Tongue (tissue), 2 donors: ENCODE data around the gene C16orf74. TPM values are rescaled to one million over a fixed set of nuclear protein-coding genes. Genes with fewer than 3 reads are reported as not detected.

Source experiments
- DNase-seq: peaks from one replicate; pipeline ENCODE4 v3.0.0-alpha.2; 2015
- total RNA-seq: library from RNA; depleted of rRNA; stranded (reverse); fragments of >200 nt; gene quantifications from one replicate; pipeline ENCODE4 v1.2.3, GENCODE V29; 2014

C16orf74 gene
- total RNA-seq, 1 donor from 2014 or later = 14.5 TPM

DNA sequence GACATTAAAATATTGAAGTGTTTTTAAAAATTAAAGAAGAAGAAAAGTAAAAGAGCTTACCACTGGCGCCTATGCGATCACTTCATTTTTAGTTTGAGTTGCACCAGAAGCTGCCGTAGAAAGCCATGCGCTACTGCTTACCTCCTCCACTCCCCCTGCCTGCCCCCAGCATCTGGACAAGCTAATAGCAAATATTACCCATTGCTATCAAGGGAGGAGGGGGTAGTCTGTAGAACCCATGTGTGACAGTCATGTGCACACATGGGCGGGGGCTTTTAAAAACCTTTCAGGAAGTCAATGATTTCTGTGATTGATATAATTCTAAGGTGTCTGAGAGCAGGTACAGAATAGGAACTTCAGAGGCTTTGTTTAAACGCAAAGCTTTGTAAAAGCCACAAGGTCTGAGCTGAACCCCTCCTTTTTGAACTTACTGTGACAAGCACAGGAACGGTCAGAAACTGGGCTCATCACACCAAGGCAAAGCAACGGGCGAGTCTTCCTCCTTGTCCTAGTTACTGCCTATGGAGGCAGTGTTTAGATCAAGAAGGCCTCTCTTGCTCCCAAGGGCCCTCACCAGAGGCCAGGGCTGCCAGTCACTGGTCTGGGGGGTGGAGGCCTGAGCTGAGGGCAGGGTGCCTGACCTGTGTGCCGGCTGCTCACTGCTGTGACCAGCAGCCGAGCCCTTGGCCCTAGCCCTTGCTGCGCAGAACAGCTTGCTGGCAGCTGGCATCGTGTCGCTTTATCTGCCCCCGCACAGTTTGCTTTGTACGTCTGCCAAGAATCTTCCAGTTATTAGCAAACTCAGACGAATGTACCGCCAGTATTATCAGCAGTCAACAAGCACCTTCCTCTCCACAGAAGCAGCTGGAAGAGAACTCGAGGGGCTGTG is 77.1 kb downstream of the C16orf74 start:
- DNase-seq = peak; percentile 75

DNA sequence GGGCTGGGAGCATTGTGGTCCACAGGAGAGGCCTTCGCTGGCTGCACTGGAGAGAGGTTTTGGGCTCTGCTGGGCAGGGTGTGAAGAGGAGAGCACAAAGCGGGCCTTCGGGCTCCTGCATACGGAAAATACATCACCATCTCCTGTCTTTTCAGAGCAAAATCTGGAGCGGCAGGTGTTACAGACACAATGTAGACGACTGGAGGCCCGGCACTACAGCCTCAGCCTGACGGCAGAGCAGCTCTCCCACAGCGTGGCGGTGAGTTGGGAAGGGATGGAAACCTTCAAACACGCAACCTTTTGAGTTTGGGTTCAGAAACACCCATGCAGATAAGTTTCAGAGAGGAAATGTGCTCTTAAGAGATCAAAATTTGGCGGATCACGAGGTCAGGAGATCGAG is 80.1 kb downstream of the C16orf74 start:
- no peak for DNase-seq

DNA sequence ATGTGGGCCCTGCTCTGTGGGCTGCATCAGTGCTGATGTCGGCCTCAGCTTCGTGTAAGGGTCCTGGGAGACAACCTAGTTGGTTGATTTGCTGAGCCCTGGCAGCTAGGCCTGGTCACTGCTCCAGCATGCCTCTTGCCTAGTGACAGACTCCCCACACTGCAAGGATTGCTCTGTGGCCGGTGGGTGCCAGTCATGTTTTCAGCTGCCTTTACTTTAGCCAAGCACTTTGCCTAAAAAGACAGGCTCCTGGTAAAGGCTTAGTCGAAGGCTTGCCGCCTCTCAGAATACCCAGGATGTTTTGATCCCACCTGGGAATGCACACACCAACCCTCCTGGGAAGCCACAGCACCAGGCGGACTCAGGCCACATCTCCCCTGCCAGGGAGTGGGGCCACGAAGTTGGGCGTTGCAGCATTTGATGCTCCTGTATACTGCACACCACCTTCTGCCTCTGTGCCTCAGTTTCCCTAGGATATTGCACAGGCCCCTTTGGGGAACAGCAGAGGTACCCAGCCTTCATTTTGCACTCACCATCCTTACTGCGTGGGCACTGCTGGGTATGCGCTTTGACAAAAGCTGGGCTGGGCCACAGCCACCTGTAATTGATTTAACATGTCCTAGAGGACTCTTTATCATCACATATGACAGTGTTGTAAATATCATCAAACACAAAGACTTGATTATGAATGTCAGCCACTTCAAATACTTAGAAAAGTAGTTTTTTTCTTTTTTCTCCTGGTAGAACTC is 82.0 kb downstream of the C16orf74 start:
- no peak for DNase-seq

DNA sequence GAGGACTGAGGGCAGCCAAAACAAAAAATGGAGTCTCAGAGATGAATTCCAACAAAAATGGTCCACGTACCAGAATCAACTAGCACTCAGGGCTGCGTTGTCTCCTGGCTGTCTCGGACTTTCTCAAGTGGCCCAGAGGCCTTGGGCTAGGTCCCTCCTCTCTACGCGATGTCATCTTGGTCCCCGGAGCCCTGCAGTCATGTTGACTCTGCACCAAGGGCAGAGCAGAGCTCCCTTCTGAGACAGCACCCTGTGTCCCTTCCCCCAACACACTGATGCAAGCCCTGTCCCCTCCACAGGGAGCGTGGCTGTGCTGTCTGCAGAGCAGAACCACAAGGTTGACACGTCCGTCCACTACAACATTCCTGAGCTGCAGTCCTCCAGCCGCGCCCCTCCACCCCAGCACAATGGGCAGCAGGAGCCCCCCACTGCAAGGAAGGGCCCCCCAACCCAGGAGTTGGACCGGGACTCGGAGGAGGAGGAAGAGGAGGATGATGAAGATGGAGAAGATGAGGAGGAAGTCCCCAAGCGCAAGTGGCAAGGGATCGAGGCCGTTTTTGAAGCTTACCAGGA is 83.0 kb downstream of the C16orf74 start:
- no peak for DNase-seq

DNA sequence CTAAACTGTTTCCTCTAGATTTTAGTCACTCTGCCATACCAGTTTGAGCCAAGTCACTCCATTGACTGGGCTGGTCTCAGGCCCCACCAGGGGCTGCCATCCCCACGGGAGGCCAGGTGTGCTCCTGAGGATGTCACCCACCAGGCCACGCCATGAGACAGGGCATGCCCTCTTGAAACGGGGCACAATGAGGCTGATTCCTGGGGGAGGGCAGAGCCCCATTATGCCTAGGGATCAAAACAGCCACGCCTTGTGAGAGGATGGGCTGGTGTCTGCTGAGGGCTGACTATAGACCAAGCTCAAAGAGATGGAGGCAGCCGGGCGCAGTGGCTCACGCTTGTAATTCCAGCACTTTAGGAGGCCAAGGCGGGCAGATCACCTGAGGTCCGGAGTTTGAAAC is 83.6 kb downstream of the C16orf74 start:
- no peak for DNase-seq

DNA sequence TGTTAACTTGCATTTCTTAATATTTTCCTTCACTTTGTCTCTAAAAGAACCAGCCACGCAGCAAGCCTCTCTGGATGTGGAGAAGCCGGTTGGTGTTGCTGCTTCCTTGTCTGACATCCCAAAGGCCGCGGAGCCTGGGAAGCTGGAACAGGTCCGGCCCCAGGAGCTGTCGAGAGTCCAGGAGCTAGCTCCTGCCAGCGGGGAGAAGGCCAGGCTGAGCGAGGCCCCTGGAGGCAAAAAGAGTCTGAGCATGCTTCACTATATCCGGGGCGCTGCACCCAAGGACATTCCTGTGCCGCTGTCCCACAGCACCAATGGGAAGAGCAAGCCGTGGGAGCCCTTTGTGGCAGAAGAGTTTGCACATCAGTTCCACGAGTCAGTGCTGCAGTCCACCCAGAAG is 85.0 kb downstream of the C16orf74 start:
- no peak for DNase-seq

DNA sequence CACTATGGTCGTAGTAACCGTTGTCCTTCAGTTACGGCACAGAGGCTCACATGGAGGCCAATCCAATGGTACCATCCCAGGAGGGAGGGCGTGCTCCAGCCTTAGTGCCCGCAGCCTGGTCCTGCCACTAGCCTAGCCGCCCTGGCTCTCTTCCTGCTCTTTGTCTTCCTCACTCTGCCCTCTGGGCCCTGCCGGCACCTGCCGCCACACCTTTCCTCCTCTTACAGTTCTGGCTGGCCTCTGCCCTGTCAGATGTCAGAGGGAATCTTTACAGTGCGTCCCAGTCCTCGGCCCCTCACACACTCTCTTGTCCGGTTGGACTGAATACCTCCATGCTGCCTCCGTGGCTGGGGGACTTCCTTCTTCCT is 85.5 kb downstream of the C16orf74 start:
- DNase-seq = no peak

DNA sequence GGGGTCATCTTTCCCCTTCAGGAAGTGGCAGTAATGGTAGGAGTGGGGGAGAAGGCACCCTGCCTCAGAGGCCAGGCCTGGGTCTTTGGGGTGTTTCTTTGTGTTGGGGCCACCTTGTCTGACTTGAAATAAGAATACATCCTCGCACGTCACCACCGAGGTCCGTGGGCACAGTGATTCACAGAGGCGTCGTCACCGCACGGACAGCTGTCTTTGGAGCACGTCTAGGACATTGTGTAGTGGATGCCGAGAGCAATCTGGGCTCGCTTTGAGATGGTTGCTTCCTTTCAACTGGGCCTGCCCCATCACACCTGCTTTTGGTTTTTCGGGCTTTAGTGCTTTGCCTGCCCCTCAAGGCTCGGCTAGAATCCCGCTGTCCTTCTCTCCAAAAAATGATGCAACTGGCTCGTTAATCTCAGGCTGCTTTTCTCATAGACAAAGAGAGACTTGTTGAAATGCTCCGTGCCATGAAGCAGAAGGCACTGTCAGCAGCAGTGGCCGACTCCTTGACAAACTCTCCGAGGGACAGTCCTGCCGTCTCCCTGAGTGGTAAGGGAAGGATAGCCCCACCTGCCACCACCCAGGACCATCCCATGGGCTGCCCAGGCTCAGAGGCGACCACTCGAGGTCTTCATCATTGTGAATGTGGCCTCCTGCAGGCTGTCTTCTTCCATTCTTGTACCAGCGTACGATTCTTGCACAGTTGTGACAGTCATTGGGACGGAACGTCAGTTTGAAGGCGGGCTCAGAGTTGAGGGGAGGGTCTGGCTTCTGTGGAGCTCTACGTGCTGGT is 86.1 kb downstream of the C16orf74 start:
- no peak for DNase-seq

DNA sequence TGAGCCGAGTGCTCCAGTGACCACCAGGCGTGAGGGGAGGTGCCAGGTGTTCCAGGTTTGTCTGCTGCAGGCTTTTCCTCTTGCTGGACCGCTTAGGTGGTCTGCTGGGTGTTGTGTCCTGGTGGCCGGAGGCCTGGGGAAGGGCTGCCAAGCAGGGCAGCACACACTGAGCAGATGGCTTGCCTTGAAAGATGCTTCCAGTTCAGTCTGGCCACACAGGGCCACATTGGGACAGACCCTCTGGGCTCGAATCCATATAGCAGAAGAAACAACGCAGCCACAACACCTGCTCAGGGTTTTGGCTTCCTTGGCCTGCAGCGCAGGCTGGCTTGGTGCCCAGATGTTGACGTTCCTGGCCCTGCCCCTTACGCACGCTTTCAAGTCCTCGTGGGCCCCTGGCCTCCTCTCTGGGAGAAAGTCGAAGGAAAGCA is 87.0 kb downstream of the C16orf74 start:
- DNase-seq = peak; percentile 87

DNA sequence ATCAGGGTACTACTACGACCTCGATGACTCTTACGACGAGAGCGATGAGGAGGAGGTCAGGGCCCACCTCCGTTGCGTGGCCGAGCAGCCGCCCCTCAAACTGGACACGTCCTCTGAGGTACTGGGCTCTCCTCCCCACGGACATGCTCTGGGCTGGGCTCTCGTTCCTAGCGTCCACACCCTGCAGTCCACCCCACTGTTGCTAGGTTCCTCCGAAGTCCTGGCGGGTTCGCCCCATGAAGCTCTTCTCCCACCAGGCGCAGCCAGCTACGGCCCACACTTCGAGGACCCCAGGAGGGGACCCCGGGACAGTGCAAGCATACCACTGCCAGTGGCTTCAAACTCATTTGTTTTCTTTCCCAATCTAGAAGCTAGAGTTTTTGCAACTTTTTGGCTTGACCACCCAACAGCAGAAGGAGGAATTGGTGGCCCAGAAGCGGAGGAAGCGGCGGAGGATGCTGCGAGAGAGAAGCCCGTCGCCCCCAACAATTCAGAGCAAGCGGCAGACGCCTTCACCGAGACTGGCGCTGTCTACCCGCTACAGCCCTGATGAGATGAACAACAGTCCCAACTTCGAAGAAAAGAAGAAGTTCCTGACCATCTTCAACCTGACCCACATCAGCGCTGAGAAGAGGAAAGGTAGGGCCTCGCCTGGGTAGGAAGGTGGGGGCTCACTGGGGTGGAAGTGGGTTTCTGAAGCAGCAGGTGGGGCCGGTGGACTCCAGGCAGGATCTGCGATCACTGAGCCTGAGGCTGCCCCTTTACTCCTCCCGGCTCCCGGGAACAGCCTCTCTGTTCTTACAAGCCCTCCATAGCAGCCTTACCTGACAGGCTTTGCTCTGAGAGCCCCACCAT is 87.7 kb downstream of the C16orf74 start:
- no peak for DNase-seq

DNA sequence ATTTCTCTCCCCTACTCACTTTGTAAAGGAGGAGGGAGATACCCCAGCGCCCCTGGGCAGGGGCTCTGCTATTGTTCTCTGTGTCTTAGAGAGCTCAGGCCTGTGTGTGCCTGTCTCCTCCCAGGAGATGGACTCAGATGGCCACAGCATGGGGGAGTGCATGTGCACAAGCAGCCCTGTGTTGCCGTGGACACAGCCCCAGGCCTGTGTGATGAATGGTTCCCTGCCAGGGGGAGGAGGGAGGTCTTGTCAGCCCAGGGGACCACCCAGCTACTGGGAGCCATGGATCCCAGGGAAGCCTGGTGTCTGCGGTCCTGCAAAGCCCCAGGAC is 88.4 kb downstream of the C16orf74 start:
- DNase-seq = no peak

DNA sequence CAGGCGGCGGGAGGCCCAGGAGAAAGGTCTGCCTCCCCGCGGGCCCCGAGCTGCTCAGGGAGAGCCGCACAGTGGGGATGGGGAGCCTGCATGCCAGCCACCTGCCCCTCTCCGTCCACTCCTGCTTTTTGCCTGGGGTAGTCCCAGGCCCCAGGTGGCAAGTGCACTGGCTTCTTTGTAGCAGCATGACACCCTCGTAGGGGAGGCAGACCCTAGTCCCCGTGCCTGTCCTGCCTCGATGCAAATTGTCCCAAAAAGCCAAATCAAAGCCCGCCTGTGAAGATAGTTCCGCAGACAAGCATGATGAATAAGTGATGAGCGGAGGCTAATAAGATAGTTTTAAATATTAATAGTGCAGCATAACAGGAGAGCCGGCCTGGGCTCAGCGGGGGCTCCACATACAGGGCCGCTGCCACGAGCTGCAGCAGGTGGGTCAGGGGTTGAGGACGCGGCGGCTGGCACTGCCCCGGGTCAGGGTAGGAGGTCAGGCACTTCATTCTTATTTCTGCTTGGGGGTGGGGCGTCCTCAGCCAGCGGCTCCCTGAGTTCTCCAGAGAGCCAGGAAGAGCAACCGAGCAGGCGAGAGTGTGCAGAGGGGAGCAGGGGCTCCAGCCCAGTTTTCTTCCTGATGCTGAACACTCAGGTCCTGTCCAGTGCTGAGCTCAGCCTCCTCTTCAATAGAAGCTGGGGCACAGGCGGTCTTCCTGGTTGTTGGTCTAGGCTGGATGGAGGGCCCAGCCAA is 89.0 kb downstream of the C16orf74 start:
- DNase-seq = no peak

DNA sequence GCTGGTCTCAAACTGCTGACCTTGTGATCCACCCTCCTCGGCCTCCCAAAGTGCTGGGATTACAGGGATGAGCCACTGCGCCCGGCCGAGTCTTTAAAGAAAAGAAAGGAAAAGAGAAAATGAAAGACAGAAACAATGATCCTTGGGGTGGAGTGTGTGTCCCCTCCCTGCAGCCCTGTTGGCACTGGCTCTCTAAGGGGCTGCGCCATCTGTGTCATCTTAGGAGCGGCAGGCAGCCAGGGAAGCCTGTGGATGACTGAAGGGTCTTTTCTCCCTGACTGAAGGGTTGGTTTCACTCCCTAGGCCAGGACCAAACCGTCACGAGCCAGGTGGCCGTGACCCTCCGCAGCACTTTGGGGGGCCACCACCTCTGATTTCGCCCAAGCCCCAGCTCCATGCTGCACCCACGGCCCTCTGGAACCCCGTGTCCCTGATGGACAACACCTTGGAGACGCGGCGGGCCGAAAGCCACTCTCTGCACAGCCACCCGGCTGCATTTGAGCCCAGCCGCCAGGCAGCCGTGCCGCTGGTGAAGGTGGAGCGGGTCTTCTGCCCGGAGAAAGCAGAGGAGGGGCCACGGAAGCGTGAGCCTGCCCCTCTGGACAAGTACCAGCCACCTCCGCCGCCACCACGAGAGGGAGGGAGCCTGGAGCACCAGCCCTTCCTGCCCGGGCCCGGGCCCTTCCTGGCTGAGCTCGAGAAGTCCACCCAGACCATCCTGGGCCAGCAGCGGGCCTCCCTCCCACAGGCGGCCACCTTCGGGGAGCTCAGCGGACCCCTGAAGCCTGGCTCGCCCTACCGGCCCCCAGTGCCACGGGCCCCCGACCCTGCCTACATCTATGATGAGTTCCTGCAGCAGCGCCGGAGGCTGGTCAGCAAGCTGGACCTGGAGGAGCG is 89.8 kb downstream of the C16orf74 start:
- DNase-seq = no peak

DNA sequence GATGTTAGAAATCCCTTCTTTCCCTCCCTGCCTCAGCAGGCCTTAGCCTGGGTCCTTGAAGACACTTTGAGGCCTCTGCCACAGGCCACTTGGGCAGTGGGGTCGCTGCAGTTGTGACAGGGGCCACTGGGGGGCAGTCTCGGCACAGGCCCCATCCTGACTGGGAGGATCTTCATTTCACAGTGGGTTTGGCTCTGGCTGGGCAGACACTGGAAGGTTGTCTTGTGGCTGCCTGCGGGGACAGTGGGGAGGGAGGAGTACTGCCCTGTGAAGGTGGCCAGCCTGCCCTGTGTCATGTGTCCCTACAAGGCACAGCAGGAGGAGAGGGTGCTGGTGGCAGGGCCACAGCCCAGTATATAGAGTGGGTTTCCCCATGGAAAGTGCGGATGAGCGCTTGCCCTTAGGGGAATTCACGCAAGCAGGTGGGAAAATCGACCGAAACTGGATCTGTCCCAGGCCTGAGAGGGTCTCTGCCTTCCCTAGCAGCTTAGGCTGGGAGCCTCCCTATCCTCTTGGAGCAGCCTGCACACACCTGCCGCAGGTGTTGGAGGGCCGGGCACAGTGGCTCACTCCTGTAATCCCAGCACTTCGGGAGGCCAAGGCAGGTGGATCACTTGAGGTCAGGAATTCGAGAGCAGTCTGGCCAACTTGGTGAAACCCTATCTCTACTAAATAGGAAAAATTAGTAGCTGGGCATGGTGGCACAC is 90.9 kb downstream of the C16orf74 start:
- DNase-seq = peak; percentile 79

DNA sequence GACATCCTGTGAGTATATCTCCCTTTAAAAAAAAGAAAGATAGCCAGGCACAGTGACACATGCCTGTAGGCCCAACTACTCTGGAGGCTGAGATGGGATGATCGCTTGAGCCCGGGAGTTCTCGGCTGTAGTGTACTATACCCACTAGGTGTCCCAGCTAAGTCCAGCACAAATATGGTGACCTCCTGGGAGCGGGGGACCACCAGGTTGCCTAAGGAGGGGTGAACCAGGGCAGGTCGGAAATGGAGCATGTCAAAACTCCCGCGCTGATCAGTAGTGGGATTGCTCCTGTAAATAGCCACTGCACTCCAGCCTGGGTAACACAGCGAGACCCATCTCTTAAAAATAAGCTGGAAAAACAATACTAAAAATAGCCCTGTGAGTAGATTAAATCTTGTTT is 91.6 kb downstream of the C16orf74 start:
- no peak for DNase-seq

DNA sequence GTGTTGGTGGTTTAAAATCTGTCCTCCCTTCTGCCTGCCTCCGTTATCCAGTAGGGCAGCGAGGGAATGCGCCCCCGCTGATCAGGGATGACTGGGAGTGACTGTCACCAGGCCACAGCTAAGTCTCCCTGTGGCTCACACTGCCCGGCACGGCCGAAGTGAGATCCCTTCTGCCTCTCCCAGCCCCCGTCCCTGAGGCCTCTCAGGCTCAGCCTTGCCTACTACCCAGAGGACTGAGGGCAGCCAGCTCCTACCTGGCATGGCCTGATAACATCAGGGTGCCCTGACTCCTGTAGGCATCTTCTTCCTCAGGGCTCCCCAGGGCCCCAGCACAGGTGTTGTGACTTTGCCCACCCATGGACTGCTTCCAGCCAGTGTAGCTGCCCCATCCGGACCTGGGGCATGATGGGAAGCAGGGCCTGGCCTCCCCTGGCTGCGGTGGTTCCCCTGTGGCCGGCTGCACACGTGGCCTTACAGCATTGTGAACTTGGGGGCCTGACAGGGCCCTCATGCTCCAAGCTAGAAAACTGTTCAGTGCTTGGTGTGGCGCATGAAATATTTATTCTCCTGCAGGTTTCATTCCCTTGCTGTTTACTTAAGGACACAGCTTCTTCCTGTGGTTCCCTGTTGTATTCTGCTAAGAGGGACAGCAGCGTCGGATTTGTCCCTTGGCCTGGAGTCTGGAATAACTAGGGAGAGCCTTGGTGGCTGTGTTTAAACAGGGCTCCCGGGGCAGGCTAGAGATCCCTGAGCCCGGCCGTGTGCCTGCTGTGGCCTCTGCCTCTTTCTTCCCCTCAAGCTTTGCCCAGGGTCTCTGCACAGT is 92.2 kb downstream of the C16orf74 start:
- DNase-seq = no peak

DNA sequence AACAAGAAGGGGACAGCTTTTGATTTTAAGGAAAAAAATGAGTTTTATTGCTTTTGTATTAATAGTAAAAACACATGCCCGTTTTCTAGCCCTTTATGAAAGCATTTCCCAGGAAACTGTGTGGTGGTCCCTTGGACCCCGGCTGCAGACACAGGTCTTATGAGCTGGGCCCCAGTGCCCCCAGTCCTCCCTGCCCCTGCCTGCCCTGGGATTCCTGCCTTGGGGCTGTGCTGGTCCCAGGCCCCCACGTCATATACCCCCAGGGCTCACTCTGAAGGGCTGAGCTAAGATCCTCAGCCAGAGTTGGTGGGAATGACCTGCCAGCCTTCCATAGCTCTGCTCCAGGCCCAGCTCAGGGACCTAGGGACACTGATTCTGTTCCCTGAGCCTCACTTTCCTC is 92.9 kb downstream of the C16orf74 start:
- DNase-seq = no peak
